HepG2 (cell line): Measurements from ENCODE around the gene RPTOR. TPM values are rescaled to one million over a fixed set of nuclear protein-coding genes. Genes with fewer than 3 reads are reported as not detected.

Source experiments
- ATAC-seq: fragments of 200-7000 bp; cut with Tn5 transposase; 3 replicates; pipeline ENCODE4 v1.9.1; 2020; ENCODE audit warnings: mild to moderate bottlenecking, moderate library complexity
- BruUV-seq: library from RNA; stranded (reverse); fragments of 400-500 nt; replicated peaks from 2 replicates; lab custom pipeline; 2021; lab: Mats Ljungman, UMichigan
- CTCF ChIA-PET: fragments of 300-600 bp; formaldehyde crosslinking; extraction: SDS; loops from one replicate; lab custom pipeline; 2021; ENCODE audit warnings: low total read pairs, inconsistent platforms, low intra/inter-chr PET ratio; lab: Yijun Ruan, JAX
- POLR2A ChIA-PET: fragments of 350-600 bp; sonication (Branson Sonifier 250); formaldehyde crosslinking; loops from one replicate; lab custom pipeline; 2020; ENCODE audit warnings: antibody characterized with exemption, inconsistent platforms; lab: Yijun Ruan, JAX
- DNase-seq: peaks from one replicate; pipeline ENCODE4 v3.0.0-alpha.2; 2015; ENCODE audit warnings: low spot score
- FAIRE-seq: peaks from 3 replicates; lab custom pipeline; 2011; peaks lifted over from hg19 to GRCh38; lab: Jason Lieb, UNC
- H2AFZ ChIP-seq: one replicate; pipeline ENCODE4 v1.6.1; 2011; ENCODE audit warnings: low read length, inconsistent platforms
- H3K27ac ChIP-seq: fragments of 300-600 bp; 3 replicates; pipeline ENCODE4 v1.8.0; 2011; ENCODE audit warnings: mixed run types, mild to moderate bottlenecking, mixed read lengths, low read length, inconsistent platforms; ENCODE audit not compliant: insufficient read depth; ENCODE audit errors: extremely low read length
- H3K27me3 ChIP-seq, 2 experiments: fragments of 200-600 bp in 1 of 2; 2 replicates in 1 of 2; 3 replicates in 1 of 2; pipeline versions ENCODE4 v1.6.0 to v1.8.0; 2011; ENCODE audit warnings: low read length in 2 of 2, mild to moderate bottlenecking in 2 of 2, moderate library complexity in 2 of 2, inconsistent platforms in 1 of 2; ENCODE audit not compliant: insufficient read depth in 2 of 2, control insufficient read depth in 1 of 2
- H3K36me3 ChIP-seq, 2 experiments: fragments of 200-600 bp in 1 of 2; replicated peaks in 1 of 2; 2 replicates in 1 of 2; 3 replicates in 1 of 2; pipeline versions ENCODE4 v1.5.1 to v1.8.0; 2011; ENCODE audit warnings: low read length in 2 of 2, inconsistent platforms in 1 of 2; ENCODE audit not compliant: insufficient read depth in 2 of 2, control insufficient read depth in 1 of 2
- H3K4me1 ChIP-seq: 2 replicates; pipeline ENCODE4 v1.5.1; 2012; ENCODE audit warnings: low read length, inconsistent platforms; ENCODE audit not compliant: insufficient read depth
- H3K4me2 ChIP-seq: 2 replicates; pipeline ENCODE4 v1.6.0; 2011; ENCODE audit warnings: low read depth, low read length, inconsistent platforms
- H3K4me3 ChIP-seq, 3 experiments: fragments of 200-600 bp in 1 of 3; sonication (generic), shearing (Covaris generic) in 1 of 3; replicated peaks in 1 of 3; 2 replicates each; pipeline ENCODE4 v1.5.1; 2011 to 2016; ENCODE audit warnings: low read length in 3 of 3, inconsistent platforms in 2 of 3, low read depth in 2 of 3, mild to moderate bottlenecking in 2 of 3, control low read depth in 1 of 3, mixed read lengths in 1 of 3; ENCODE audit not compliant: insufficient read depth in 1 of 3
- H3K79me2 ChIP-seq: one replicate; pipeline ENCODE4 v1.6.1; 2011; ENCODE audit warnings: low read length, inconsistent platforms; ENCODE audit not compliant: insufficient read depth
- H3K9ac ChIP-seq: 2 replicates; pipeline ENCODE4 v1.6.0; 2011; ENCODE audit warnings: mild to moderate bottlenecking, low read depth, low read length, inconsistent platforms; ENCODE audit not compliant: insufficient read depth
- H3K9me3 ChIP-seq: 2 replicates; pipeline ENCODE4 v1.5.1; 2012; ENCODE audit warnings: mild to moderate bottlenecking, low read length
- H4K20me1 ChIP-seq: 2 replicates; pipeline ENCODE4 v1.6.0; 2011; ENCODE audit warnings: inconsistent platforms, mild to moderate bottlenecking, low read length, moderate library complexity; ENCODE audit not compliant: insufficient read depth
- CCDC6 ChIP-seq: sonication (generic); formaldehyde crosslinking; IDR thresholded peaks from 2 replicates; pipeline ENCODE4 v1.8.1; 2022; ENCODE audit warnings: mild to moderate bottlenecking, missing genetic modification reagents, moderate library complexity
- EEA1 ChIP-seq: sonication (generic); formaldehyde crosslinking; IDR thresholded peaks from 2 replicates; pipeline ENCODE4 v1.5.1; 2020; ENCODE audit warnings: mild to moderate bottlenecking, missing genetic modification reagents, borderline replicate concordance
- MBD4 ChIP-seq: IDR thresholded peaks from 2 replicates; pipeline ENCODE4 v1.6.1; 2012; ENCODE audit warnings: low read length, inconsistent platforms, borderline replicate concordance
- POLR2AphosphoS2 ChIP-seq: IDR thresholded peaks from 2 replicates; pipeline ENCODE4 v1.6.1; 2011; ENCODE audit warnings: low read depth, low read length, improper control_type of control experiment
- UBTF ChIP-seq: sonication (generic); formaldehyde crosslinking; IDR thresholded peaks from 2 replicates; pipeline ENCODE4 v1.4.0; 2020; ENCODE audit warnings: mild to moderate bottlenecking, missing genetic modification reagents
- ZNF124 ChIP-seq: sonication (generic); formaldehyde crosslinking; IDR thresholded peaks from 2 replicates; pipeline ENCODE4 v1.4.0; 2020; ENCODE audit warnings: missing genetic modification reagents
- ZNF264 ChIP-seq: sonication (generic); formaldehyde crosslinking; IDR thresholded peaks from 2 replicates; pipeline ENCODE4 v1.4.0; 2020; ENCODE audit warnings: missing genetic modification reagents
- ZNF563 ChIP-seq: sonication (generic); formaldehyde crosslinking; IDR thresholded peaks from 2 replicates; pipeline ENCODE4 v1.8.0; 2022; ENCODE audit warnings: mild to moderate bottlenecking, moderate library complexity, missing genetic modification reagents
- ZNF616 ChIP-seq: sonication (generic); formaldehyde crosslinking; IDR thresholded peaks from 2 replicates; pipeline ENCODE4 v1.5.0; 2020; ENCODE audit warnings: low read depth, mild to moderate bottlenecking, missing genetic modification reagents
- ZNF670 ChIP-seq: sonication (generic); formaldehyde crosslinking; IDR thresholded peaks from 2 replicates; pipeline ENCODE4 v1.8.0; 2022; ENCODE audit warnings: mild to moderate bottlenecking, missing genetic modification reagents, borderline replicate concordance
- WGBS: methylation state at CpG from one replicate; pipeline ENCODE4 v1.1.6; 2017; ENCODE audit warnings: low lambda C conversion rate; 5-methylcytosine and 5-hydroxymethylcytosine counted together
- in situ Hi-C: cut with HindIII; loops from 2 replicates; pipeline ENCODE4 v1.10.0; 2017; ENCODE audit warnings: low pct_unique_long_range_greater_than_20kb; ENCODE audit not compliant: extremely low pct_ligation_motif_present
- intact Hi-C: fragments of 100-400 bp; cut with micrococcal nuclease; formaldehyde crosslinking; loops from one replicate; pipeline ENCODE4 v1.10.0; 2022; ENCODE audit not compliant: unreplicated experiment
- polyA plus RNA-seq, 8 experiments: library from polyadenylated mRNA; depleted of rRNA in 3 of 8; stranded (reverse) in 7 of 8; unstranded in 1 of 8; fragments of >200 nt; fragmentation: Illumina TruSeq in 4 of 8; extraction: Trizol in 4 of 8; gene quantifications; 2 replicates each; pipeline versions ENCODE4 v1.2.1 to v1.2.3, GENCODE V29; 2011 to 2016; ENCODE audit warnings: low read depth in 4 of 8, missing spikeins in 1 of 8, mixed read lengths in 1 of 8; ENCODE audit not compliant: insufficient read depth in 1 of 8
- total RNA-seq, 5 experiments: library from RNA; depleted of rRNA; stranded (reverse); fragments of >200 nt; fragmentation: Illumina TruSeq; extraction: Trizol; gene quantifications; 2 replicates each; pipeline ENCODE4 v1.2.3, GENCODE V29; 2016; ENCODE audit warnings: low read depth in 1 of 5

The RPTOR gene
- total and polyA plus RNA-seq, 2 of the 13 experiments (the other 11 are each of a cell fraction or from before 2014, with no cell fraction given): 6.6 to 25.3 TPM

GRCh38 chr17:80593181-80593580, 48.5 kb downstream of the RPTOR start (continued):
- TF ChIP-seq POLR2AphosphoS2: no peak

GRCh38 chr17:80594431-80595269, 50.0 kb downstream of the RPTOR start:
- TF ChIP-seq EEA1 (no peak), UBTF (CRISPR knock-in tag) (no peak), ZNF670 (CRISPR knock-in tag) (no peak), ZNF616 (CRISPR knock-in tag) (no peak), CCDC6 (CRISPR knock-in tag) (no peak), ZNF264 (CRISPR knock-in tag) (no peak), ZNF124 (CRISPR knock-in tag) (no peak), MBD4 (no peak), ZNF563 (no peak)
- no TSS peak for BruUV-seq
- Histone ChIP-seq H3K9me3 (no peaks in the 10 kb centered on the region), H3K9ac (no peak overlapping the region), H3K4me1 (peaks cover 69% of the 10 kb centered on the region), H2AFZ (no peak overlapping the region), H3K4me2 (no peak overlapping the region), H3K79me2 (peaks cover 93% of the 10 kb centered on the region), H3K4me3 (no peak overlapping the region), H4K20me1 (peaks cover 14% of the 10 kb centered on the region; the same call in 1 of the 2 replicates), H3K36me3 (no peaks in the 10 kb centered on the region), H3K27me3 (no peaks in the 10 kb centered on the region), H3K27ac (no peak overlapping the region)
- CTCF ChIA-PET: no interaction called here
- ATAC-seq: no peak
- in situ Hi-C loops: no loop called here
- intact Hi-C loops: no loop called here
- 84% methylated on average over 9 of the region's 9 CpGs for WGBS
- no peak for FAIRE-seq
- POLR2A ChIA-PET: no interaction called here
- no peak for DNase-seq
